Measurements from ENCODE around the gene ACOX3. TPM values are rescaled to one million over a fixed set of nuclear protein-coding genes. Genes with fewer than 3 reads are reported as not detected.

Gene ACOX3
- total and polyA plus RNA-seq, 10 of the 15 experiments (the other 5 are each of a cell fraction or from before 2014, with no cell fraction given), result 2.0 to 24.5 (median 14.0) TPM

DNA sequence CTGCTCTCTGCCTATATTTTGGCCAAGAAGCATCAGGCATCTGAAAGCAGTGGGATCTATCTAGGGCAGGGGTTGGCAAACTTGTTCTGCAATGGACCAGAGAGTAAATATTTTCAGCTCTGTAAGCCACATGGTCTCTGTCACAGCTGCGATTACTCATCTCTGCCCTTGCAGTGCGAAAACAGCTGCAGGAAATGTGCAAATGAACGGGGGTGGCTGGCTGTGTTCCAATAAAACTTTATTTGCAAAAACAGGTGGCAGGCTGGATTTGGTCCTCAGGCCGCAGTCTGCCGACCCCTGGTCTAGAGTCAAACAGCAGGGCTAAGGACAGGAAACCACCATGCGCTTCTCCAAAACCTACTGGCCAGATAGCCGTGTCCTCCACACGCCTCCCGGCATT lies 48.6 kb downstream of the ACOX3 start (continued):
- TF ChIP-seq, protein P1, sequence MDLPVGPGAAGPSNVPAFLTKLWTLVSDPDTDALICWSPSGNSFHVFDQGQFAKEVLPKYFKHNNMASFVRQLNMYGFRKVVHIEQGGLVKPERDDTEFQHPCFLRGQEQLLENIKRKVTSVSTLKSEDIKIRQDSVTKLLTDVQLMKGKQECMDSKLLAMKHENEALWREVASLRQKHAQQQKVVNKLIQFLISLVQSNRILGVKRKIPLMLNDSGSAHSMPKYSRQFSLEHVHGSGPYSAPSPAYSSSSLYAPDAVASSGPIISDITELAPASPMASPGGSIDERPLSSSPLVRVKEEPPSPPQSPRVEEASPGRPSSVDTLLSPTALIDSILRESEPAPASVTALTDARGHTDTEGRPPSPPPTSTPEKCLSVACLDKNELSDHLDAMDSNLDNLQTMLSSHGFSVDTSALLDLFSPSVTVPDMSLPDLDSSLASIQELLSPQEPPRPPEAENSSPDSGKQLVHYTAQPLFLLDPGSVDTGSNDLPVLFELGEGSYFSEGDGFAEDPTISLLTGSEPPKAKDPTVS (IDR thresholded peaks at IDR 0.05; ENCODE audit: low read depth, low read length), result no peak
- TF ChIP-seq, protein P2, sequence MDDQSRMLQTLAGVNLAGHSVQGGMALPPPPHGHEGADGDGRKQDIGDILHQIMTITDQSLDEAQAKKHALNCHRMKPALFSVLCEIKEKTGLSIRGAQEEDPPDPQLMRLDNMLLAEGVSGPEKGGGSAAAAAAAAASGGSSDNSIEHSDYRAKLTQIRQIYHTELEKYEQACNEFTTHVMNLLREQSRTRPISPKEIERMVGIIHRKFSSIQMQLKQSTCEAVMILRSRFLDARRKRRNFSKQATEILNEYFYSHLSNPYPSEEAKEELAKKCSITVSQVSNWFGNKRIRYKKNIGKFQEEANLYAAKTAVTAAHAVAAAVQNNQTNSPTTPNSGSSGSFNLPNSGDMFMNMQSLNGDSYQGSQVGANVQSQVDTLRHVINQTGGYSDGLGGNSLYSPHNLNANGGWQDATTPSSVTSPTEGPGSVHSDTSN (IDR thresholded peaks at IDR 0.05; ENCODE audit: insufficient replicate concordance, low read depth, low read length), result peak; percentile 83
- TF ChIP-seq ZSCAN29 (IDR thresholded peaks at IDR 0.05), result no peak
- TF ChIP-seq PAX5 (IDR thresholded peaks at IDR 0.05; ENCODE audit: borderline replicate concordance, low read depth, low read length), result peak; percentile 83; the same call in 1 of the 2 replicates
- peak; percentile 54 to 77; a peak in 2 of 4 replicates for TF ChIP-seq EP300 (IDR thresholded peaks at IDR 0.05; ENCODE audit: borderline replicate concordance in 1 of 2, control insufficient read depth in 1 of 2, low read depth in 2 of 2, low read length in 2 of 2)
- TF ChIP-seq SMAD1 (IDR thresholded peaks at IDR 0.05; ENCODE audit: low read depth, partially characterized antibody), result peak; percentile 89
- TF ChIP-seq TARDBP (IDR thresholded peaks at IDR 0.05; ENCODE audit: borderline replicate concordance), result peak; percentile 70; the same call in 1 of the 2 replicates
- peak; percentile 99 for TF ChIP-seq TCF12 (IDR thresholded peaks at IDR 0.05; ENCODE audit: low read depth, low read length)
- TF ChIP-seq, protein P3, sequence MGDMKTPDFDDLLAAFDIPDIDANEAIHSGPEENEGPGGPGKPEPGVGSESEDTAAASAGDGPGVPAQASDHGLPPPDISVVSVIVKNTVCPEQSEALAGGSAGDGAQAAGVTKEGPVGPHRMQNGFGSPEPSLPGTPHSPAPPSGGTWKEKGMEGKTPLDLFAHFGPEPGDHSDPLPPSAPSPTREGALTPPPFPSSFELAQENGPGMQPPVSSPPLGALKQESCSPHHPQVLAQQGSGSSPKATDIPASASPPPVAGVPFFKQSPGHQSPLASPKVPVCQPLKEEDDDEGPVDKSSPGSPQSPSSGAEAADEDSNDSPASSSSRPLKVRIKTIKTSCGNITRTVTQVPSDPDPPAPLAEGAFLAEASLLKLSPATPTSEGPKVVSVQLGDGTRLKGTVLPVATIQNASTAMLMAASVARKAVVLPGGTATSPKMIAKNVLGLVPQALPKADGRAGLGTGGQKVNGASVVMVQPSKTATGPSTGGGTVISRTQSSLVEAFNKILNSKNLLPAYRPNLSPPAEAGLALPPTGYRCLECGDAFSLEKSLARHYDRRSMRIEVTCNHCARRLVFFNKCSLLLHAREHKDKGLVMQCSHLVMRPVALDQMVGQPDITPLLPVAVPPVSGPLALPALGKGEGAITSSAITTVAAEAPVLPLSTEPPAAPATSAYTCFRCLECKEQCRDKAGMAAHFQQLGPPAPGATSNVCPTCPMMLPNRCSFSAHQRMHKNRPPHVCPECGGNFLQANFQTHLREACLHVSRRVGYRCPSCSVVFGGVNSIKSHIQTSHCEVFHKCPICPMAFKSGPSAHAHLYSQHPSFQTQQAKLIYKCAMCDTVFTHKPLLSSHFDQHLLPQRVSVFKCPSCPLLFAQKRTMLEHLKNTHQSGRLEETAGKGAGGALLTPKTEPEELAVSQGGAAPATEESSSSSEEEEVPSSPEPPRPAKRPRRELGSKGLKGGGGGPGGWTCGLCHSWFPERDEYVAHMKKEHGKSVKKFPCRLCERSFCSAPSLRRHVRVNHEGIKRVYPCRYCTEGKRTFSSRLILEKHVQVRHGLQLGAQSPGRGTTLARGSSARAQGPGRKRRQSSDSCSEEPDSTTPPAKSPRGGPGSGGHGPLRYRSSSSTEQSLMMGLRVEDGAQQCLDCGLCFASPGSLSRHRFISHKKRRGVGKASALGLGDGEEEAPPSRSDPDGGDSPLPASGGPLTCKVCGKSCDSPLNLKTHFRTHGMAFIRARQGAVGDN (IDR thresholded peaks at IDR 0.05), result peak; percentile 32; the same call in 1 of the 2 replicates
- TF ChIP-seq POLR2A (IDR thresholded peaks at IDR 0.05; ENCODE audit: low read depth, low read length), result no peak
- peak; percentile 76 for TF ChIP-seq JUND (IDR thresholded peaks at IDR 0.05; ENCODE audit: low read depth, low read length)
- peak; percentile 48; the same call in 1 of the 2 replicates for TF ChIP-seq MTA2 (IDR thresholded peaks at IDR 0.05; ENCODE audit: low read depth)
- peak; percentile 64; the same call in 1 of the 2 replicates for TF ChIP-seq TBL1XR1 (IDR thresholded peaks at IDR 0.05; ENCODE audit: low read depth, low read length)
- peak; percentile 41 for TF ChIP-seq MEF2B (IDR thresholded peaks at IDR 0.05; ENCODE audit: partially characterized antibody, poor library complexity, severe bottlenecking)
- no peak for TF ChIP-seq HDGF (IDR thresholded peaks at IDR 0.05)
- no peak for TF ChIP-seq TAF1 (IDR thresholded peaks at IDR 0.05; ENCODE audit: borderline replicate concordance, low read depth, low read length)
- TF ChIP-seq TCF3 (IDR thresholded peaks at IDR 0.05; ENCODE audit: borderline replicate concordance, insufficient read depth, low read depth, low read length), result peak; percentile 98
- no peak for TF ChIP-seq RFX5 (IDR thresholded peaks at IDR 0.05; ENCODE audit: low read depth, low read length)
- no peak for TF ChIP-seq CHD4 (IDR thresholded peaks at IDR 0.05)
- no peak for TF ChIP-seq CBX5 (IDR thresholded peaks at IDR 0.05; ENCODE audit: low read depth)
- peak; percentile 68 for TF ChIP-seq JUNB (IDR thresholded peaks at IDR 0.05)
- TF ChIP-seq, protein P4, sequence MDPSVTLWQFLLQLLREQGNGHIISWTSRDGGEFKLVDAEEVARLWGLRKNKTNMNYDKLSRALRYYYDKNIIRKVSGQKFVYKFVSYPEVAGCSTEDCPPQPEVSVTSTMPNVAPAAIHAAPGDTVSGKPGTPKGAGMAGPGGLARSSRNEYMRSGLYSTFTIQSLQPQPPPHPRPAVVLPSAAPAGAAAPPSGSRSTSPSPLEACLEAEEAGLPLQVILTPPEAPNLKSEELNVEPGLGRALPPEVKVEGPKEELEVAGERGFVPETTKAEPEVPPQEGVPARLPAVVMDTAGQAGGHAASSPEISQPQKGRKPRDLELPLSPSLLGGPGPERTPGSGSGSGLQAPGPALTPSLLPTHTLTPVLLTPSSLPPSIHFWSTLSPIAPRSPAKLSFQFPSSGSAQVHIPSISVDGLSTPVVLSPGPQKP (IDR thresholded peaks at IDR 0.05; ENCODE audit: low read depth, low read length), result no peak
